GM12878 (cell line): ENCODE measurements around the gene GJA5. TPM values are rescaled to one million over a fixed set of nuclear protein-coding genes. Genes with fewer than 3 reads are reported as not detected.

Experiments used
- ATAC-seq: fragments of 200-7000 bp; cut with Tn5 transposase; 3 replicates; pipeline ENCODE4 v1.9.1; 2020; ENCODE audit warnings: mild to moderate bottlenecking, moderate library complexity
- BruUV-seq: library from RNA; stranded (reverse); fragments of 400-500 nt; replicated peaks from 2 replicates; lab custom pipeline; 2021; lab: Mats Ljungman, UMichigan
- CTCF ChIA-PET: fragments of 300-600 bp; sonication (Branson Sonifier 250); formaldehyde crosslinking; extraction: SDS; loops from one replicate; lab custom pipeline; 2021; ENCODE audit warnings: inconsistent platforms; lab: Yijun Ruan, JAX
- POLR2A ChIA-PET: fragments of 350-600 bp; formaldehyde crosslinking; extraction: SDS; loops from one replicate; lab custom pipeline; 2021; ENCODE audit warnings: inconsistent platforms; lab: Charles Lee
- RAD21 ChIA-PET: fragments of 300-600 bp; sonication (Branson Sonifier 250); formaldehyde crosslinking; loops from one replicate; lab custom pipeline; 2023; ENCODE audit warnings: antibody characterized with exemption; ENCODE audit not compliant: unreplicated experiment; lab: Charles Lee
- SMC1A ChIA-PET: fragments of 300-600 bp; sonication (Branson Sonifier 250); formaldehyde crosslinking; loops from one replicate; lab custom pipeline; 2023; ENCODE audit not compliant: unreplicated experiment, uncharacterized antibody; lab: Charles Lee
- DNase-seq: peaks from one replicate; pipeline ENCODE4 v3.0.0-alpha.2; 2011; ENCODE audit warnings: low read depth, low spot score
- FAIRE-seq: peaks from 3 replicates; lab custom pipeline; 2011; peaks lifted over from hg19 to GRCh38; lab: Jason Lieb, UNC
- H2AFZ ChIP-seq: 2 replicates; pipeline ENCODE4 v1.6.0; 2011; ENCODE audit warnings: low read depth, low read length, control low read depth; ENCODE audit not compliant: control insufficient read depth
- H3K27ac ChIP-seq: 2 replicates; pipeline ENCODE4 v1.5.1; 2011; ENCODE audit warnings: control low read depth; ENCODE audit not compliant: control insufficient read depth, insufficient read depth
- H3K27me3 ChIP-seq, 2 experiments: replicated peaks in 1 of 2; 2 replicates each; pipeline versions ENCODE4 v1.6.0 to v1.6.1; 2011; ENCODE audit warnings: low read length in 1 of 2; ENCODE audit not compliant: control insufficient read depth in 2 of 2, insufficient read depth in 2 of 2
- H3K36me3 ChIP-seq, 2 experiments: 2 replicates each; pipeline ENCODE4 v1.5.1; 2011; ENCODE audit warnings: low read length in 1 of 2; ENCODE audit not compliant: control insufficient read depth in 2 of 2, insufficient read depth in 2 of 2
- H3K4me1 ChIP-seq: 2 replicates; pipeline ENCODE4 v1.6.1; 2011; ENCODE audit warnings: mild to moderate bottlenecking, low read length, moderate library complexity, mixed read lengths; ENCODE audit not compliant: control insufficient read depth, insufficient read depth
- H3K4me2 ChIP-seq: 2 replicates; pipeline ENCODE4 v1.6.0; 2011; ENCODE audit warnings: control low read depth; ENCODE audit not compliant: control insufficient read depth, insufficient read depth
- H3K4me3 ChIP-seq: fragments of 200-600 bp; sonication (generic); 2 replicates; pipeline ENCODE4 v1.5.1; 2016
- H3K79me2 ChIP-seq: 2 replicates; pipeline ENCODE4 v1.6.0; 2011; ENCODE audit warnings: low read length; ENCODE audit not compliant: control insufficient read depth, insufficient read depth
- H3K9ac ChIP-seq: 2 replicates; pipeline ENCODE4 v1.8.0; 2011; ENCODE audit warnings: low read length, control low read depth, mixed read lengths; ENCODE audit not compliant: control insufficient read depth, insufficient read depth
- H3K9me3 ChIP-seq: replicated peaks from 3 replicates; pipeline ENCODE4 v1.5.1; 2011; ENCODE audit warnings: mild to moderate bottlenecking, low read length; ENCODE audit not compliant: control insufficient read depth, insufficient read depth
- H4K20me1 ChIP-seq: 2 replicates; pipeline ENCODE4 v1.6.0; 2011; ENCODE audit not compliant: control insufficient read depth, insufficient read depth
- E2F8 ChIP-seq: fragments of 450-650 bp; IDR thresholded peaks from 2 replicates; pipeline ENCODE4 v1.6.1; 2018; ENCODE audit warnings: mild to moderate bottlenecking, low read depth, moderate library complexity; ENCODE audit not compliant: partially characterized antibody
- EGR1 ChIP-seq, 2 experiments: IDR thresholded peaks; 1 replicate in 1 of 2; 2 replicates in 1 of 2; pipeline ENCODE4 v1.6.1; 2011 to 2012; ENCODE audit warnings: low read depth in 2 of 2, low read length in 2 of 2, borderline replicate concordance in 1 of 2, mild to moderate bottlenecking in 1 of 2, moderate library complexity in 1 of 2
- HCFC1 ChIP-seq: fragments of 150-350 bp; IDR thresholded peaks from 2 replicates; pipeline ENCODE4 v1.6.1; 2014; ENCODE audit warnings: low read length
- LARP7 ChIP-seq: fragments of 450-650 bp; IDR thresholded peaks from 2 replicates; pipeline ENCODE4 v1.6.1; 2017; ENCODE audit warnings: mild to moderate bottlenecking
- MTA3 ChIP-seq: IDR thresholded peaks from 2 replicates; pipeline ENCODE4 v1.6.1; 2012; ENCODE audit warnings: low read length, inconsistent platforms, borderline replicate concordance
- RCOR1 ChIP-seq: conservative IDR thresholded peaks from 2 replicates; pipeline ENCODE4 v1.6.1; 2012; ENCODE audit warnings: low read depth, low read length, improper control_type of control experiment
- SPI1 ChIP-seq: IDR thresholded peaks from 2 replicates; pipeline ENCODE4 v1.6.1; 2011; ENCODE audit warnings: low read depth, mild to moderate bottlenecking, low read length, moderate library complexity, borderline replicate concordance; ENCODE audit not compliant: insufficient read depth
- TAF1 ChIP-seq: IDR thresholded peaks from 2 replicates; pipeline ENCODE4 v1.6.1; 2011; ENCODE audit warnings: mild to moderate bottlenecking, low read depth, low read length, borderline replicate concordance
- ZBTB40 ChIP-seq: fragments of 450-650 bp; IDR thresholded peaks from 2 replicates; pipeline ENCODE4 v1.6.1; 2016; ENCODE audit warnings: mild to moderate bottlenecking, moderate library complexity, borderline replicate concordance
- ZNF274 ChIP-seq: IDR thresholded peaks from one replicate; pipeline ENCODE4 v1.8.0; 2011; ENCODE audit not compliant: insufficient read length, insufficient read depth
- ZZZ3 ChIP-seq: IDR thresholded peaks from 2 replicates; pipeline ENCODE4 v1.6.1; 2011; ENCODE audit warnings: low read depth; ENCODE audit not compliant: control insufficient read depth, insufficient read length
- in situ Hi-C: fragments of 300-500 bp; cut with MboI; formaldehyde crosslinking; loops from 9 replicates; pipeline ENCODE4 v1.14.3; 2018; ENCODE audit warnings: mixed read lengths
- intact Hi-C: fragments of 100-400 bp; cut with micrococcal nuclease; formaldehyde crosslinking; loops from one replicate; pipeline ENCODE4 v1.14.2; 2022; ENCODE audit not compliant: unreplicated experiment
- polyA plus RNA-seq, 11 experiments: library from polyadenylated mRNA; depleted of rRNA in 4 of 11; unstranded in 6 of 11; stranded (reverse) in 5 of 11; fragments of >200 nt; fragmentation: Nextera tagmentation in 4 of 11; fragmentation: Illumina TruSeq in 1 of 11; extraction: Ambion mirVana in 4 of 11; extraction: Trizol in 1 of 11; gene quantifications; 1 replicate in 1 of 11; 2 replicates in 10 of 11; pipeline versions ENCODE4 v1.2.1 to v1.2.3, GENCODE V29; 2011 to 2016; ENCODE audit warnings: inconsistent platforms in 2 of 11, missing spikeins in 2 of 11, low read depth in 1 of 11
- total RNA-seq, 4 experiments: library from RNA; depleted of rRNA in 3 of 4; stranded (reverse); fragments of >200 nt in 3 of 4; fragmentation: Illumina TruSeq in 1 of 4; extraction: Trizol in 1 of 4; gene quantifications; 2 replicates each; pipeline versions ENCODE4 v1.2.1 to v1.2.3, GENCODE V29; 2013 to 2021
- TF ChIP-seq, protein P1 (sequence below): IDR thresholded peaks from 2 replicates; pipeline ENCODE4 v1.6.1; 2012; ENCODE audit warnings: mild to moderate bottlenecking, low read depth, low read length

Gene GJA5
- total and polyA plus RNA-seq, 10 of the 15 experiments (the other 5 are each of a cell fraction or from before 2014, with no cell fraction given) = not detected

DNA sequence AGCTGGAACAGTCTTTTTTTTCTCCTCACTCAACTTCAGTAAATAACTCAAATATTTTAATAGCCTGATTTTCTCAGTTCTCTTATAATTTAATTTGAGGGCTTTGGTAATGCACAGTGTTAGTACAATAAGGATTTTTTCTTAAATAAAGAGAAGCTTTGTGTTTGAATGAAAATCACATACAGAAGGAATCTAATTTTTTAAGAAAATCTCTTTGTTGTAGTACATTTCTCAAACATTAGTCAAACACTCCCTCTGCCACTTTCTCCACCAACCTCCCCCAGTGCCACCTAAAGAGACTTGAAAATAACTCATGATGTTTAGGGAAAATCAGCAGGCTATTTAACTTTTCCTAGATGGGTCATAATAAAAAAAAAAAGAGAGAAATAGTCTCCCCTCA, 47.8 kb downstream of the GJA5 start:
- Histone ChIP-seq H3K4me1 (no peaks in the 10 kb centered on the region), H3K9ac (no peak overlapping the region), H2AFZ (no peak overlapping the region), H3K9me3 (no peaks in the 10 kb centered on the region), H3K27me3 (no peaks in the 10 kb centered on the region; a peak in 2 of 4 replicates), H3K4me3 (no peak overlapping the region), H4K20me1 (no peaks in the 10 kb centered on the region), H3K4me2 (no peak overlapping the region), H3K79me2 (no peaks in the 10 kb centered on the region), H3K36me3 (no peaks in the 10 kb centered on the region), H3K27ac (no peak overlapping the region)
- TF ChIP-seq, protein P1, sequence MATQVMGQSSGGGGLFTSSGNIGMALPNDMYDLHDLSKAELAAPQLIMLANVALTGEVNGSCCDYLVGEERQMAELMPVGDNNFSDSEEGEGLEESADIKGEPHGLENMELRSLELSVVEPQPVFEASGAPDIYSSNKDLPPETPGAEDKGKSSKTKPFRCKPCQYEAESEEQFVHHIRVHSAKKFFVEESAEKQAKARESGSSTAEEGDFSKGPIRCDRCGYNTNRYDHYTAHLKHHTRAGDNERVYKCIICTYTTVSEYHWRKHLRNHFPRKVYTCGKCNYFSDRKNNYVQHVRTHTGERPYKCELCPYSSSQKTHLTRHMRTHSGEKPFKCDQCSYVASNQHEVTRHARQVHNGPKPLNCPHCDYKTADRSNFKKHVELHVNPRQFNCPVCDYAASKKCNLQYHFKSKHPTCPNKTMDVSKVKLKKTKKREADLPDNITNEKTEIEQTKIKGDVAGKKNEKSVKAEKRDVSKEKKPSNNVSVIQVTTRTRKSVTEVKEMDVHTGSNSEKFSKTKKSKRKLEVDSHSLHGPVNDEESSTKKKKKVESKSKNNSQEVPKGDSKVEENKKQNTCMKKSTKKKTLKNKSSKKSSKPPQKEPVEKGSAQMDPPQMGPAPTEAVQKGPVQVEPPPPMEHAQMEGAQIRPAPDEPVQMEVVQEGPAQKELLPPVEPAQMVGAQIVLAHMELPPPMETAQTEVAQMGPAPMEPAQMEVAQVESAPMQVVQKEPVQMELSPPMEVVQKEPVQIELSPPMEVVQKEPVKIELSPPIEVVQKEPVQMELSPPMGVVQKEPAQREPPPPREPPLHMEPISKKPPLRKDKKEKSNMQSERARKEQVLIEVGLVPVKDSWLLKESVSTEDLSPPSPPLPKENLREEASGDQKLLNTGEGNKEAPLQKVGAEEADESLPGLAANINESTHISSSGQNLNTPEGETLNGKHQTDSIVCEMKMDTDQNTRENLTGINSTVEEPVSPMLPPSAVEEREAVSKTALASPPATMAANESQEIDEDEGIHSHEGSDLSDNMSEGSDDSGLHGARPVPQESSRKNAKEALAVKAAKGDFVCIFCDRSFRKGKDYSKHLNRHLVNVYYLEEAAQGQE = no peak
- TF ChIP-seq ZZZ3 = no peak
- no peak for TF ChIP-seq LARP7
- no peak for TF ChIP-seq HCFC1
- no peak for TF ChIP-seq EGR1 (IDR thresholded peaks at IDR 0.05; ENCODE audit: borderline replicate concordance in 1 of 2, low read depth in 2 of 2, low read length in 2 of 2)
- no peak for TF ChIP-seq ZNF274
- TF ChIP-seq E2F8 = no peak
- TF ChIP-seq MTA3 = no peak
- no peak for TF ChIP-seq SPI1
- no peak for TF ChIP-seq TAF1
- TF ChIP-seq ZBTB40 = no peak
- TF ChIP-seq RCOR1 = no peak
- FAIRE-seq (no peak), ATAC-seq (no peak), DNase-seq (no peak)
- CTCF ChIA-PET = no interaction called here
- SMC1A ChIA-PET = no interaction called here
- POLR2A ChIA-PET = no interaction called here
- RAD21 ChIA-PET = no interaction called here
- in situ Hi-C loops (no loop called here), intact Hi-C loops (no loop called here)
- BruUV-seq = no TSS peak
